ENCODE results near the gene CEND1. TPM values are rescaled to one million over a fixed set of nuclear protein-coding genes. Genes with fewer than 3 reads are reported as not detected.
"Not testable (repeated sequence)": the region's sequence is repeated elsewhere in the genome, so short reads cannot be mapped to it uniquely, and the experiment has no call there.

CEND1 gene
- total RNA-seq, 2 experiments from 2014 or later, result 0.20 to 0.60 TPM

GRCh38 chr11:742571-743201, 47.2 kb downstream of the CEND1 start:
- H3K27ac Mint-ChIP-seq, result no peak overlapping the region
- no peaks in the 10 kb centered on the region for H3K27me3 Mint-ChIP-seq
- no peaks in the 10 kb centered on the region for H3K9me3 Mint-ChIP-seq
- H3K4me3 Mint-ChIP-seq, result no peak overlapping the region
- H3K36me3 Mint-ChIP-seq (ENCODE audit: low read depth), result no peaks in the 10 kb centered on the region
- no peak for DNase-seq
- ChIA-PET CTCF (interaction anchor here (0.6 kb wide), 1 partner anchor 285 kb away, joined by 4 read pairs; no protein-coding TSS in a partner anchor), POLR2A (no interaction called here)
- H3K4me1 Mint-ChIP-seq, result peaks cover 18% of the 10 kb centered on the region

GRCh38 chr11:742156-742546, 47.7 kb downstream of the CEND1 start:
- H3K9me3 Mint-ChIP-seq, result no peaks in the 10 kb centered on the region
- H3K4me1 Mint-ChIP-seq, result peaks cover 23% of the 10 kb centered on the region
- ChIA-PET CTCF (interaction anchor here (1.0 kb wide), 1 partner anchor 9 kb away, joined by 3 read pairs; no protein-coding TSS in a partner anchor), POLR2A (no interaction called here)
- DNase-seq, result no peak
- H3K27ac Mint-ChIP-seq, result no peak overlapping the region
- H3K4me3 Mint-ChIP-seq, result no peak overlapping the region
- no peaks in the 10 kb centered on the region for H3K27me3 Mint-ChIP-seq
- H3K36me3 Mint-ChIP-seq (ENCODE audit: low read depth), result no peaks in the 10 kb centered on the region

- DNase-seq; H3K36me3 Mint-ChIP-seq (ENCODE audit: low read depth); H3K27me3 Mint-ChIP-seq; H3K9me3 Mint-ChIP-seq: not testable (repeated sequence)
- Mint-ChIP-seq H3K4me1 (peaks cover 24% of the 10 kb centered on the region), H3K27ac (peak overlapping the region; percentile 77), H3K4me3 (peak overlapping the region; percentile 41)
- POLR2A ChIA-PET, result interaction anchor here (0.7 kb wide), 1 partner anchor 57 kb away, joined by 3 read pairs; no protein-coding TSS in a partner anchor
- CTCF ChIA-PET, result interaction anchor here (1.5 to 1.9 kb wide), 2 partner anchors 10 to 14 kb away, joined by 5 to 7 read pairs; no protein-coding TSS in a partner anchor
Observed at GRCh38 chr11:737899-738298, 52.0 kb downstream of the CEND1 start.

- CTCF ChIA-PET, result interaction anchor here (1.5 to 1.9 kb wide), 2 partner anchors 9 to 13 kb away, joined by 5 to 7 read pairs; no protein-coding TSS in a partner anchor
- peak overlapping the region; percentile 77 for H3K27ac Mint-ChIP-seq
- peaks cover 24% of the 10 kb centered on the region for H3K4me1 Mint-ChIP-seq
- peaks cover 2% of the 10 kb centered on the region for H3K9me3 Mint-ChIP-seq
- DNase-seq, result no peak
- H3K4me3 Mint-ChIP-seq, result peak overlapping the region; percentile 41
- POLR2A ChIA-PET, result no interaction called here
- peaks cover 2% of the 10 kb centered on the region for H3K27me3 Mint-ChIP-seq
- no peaks in the 10 kb centered on the region for H3K36me3 Mint-ChIP-seq (ENCODE audit: low read depth)
Observed at GRCh38 chr11:737366-737765, 52.5 kb downstream of the CEND1 start.

Other genes starting within 250 kb of the CEND1 start
- 1 to 10 TPM; 3.4 to 4.8 TPM for gene LMNTD2, start 229.4 kb downstream of the CEND1 start, total RNA-seq
- gene RASSF7, start 229.1 kb downstream of the CEND1 start, total RNA-seq, result 10 to 100 TPM; 30.7 to 38.1 TPM
- 10 to 100 TPM; 46.8 to 48.6 TPM for gene PHRF1, start 213.6 kb downstream of the CEND1 start, total RNA-seq
- 100 to 1,000 TPM; 152 to 154 TPM for gene IRF7, start 174.1 kb downstream of the CEND1 start, total RNA-seq
- gene CDHR5, start 165.1 kb downstream of the CEND1 start, total RNA-seq, result not detected
- gene SCT, start 162.9 kb downstream of the CEND1 start, total RNA-seq, result not detected
- under 1 TPM; 0.21 to 0.30 TPM for gene DRD4, start 152.8 kb downstream of the CEND1 start, total RNA-seq
- gene DEAF1, start 94.9 kb downstream of the CEND1 start, total RNA-seq, result 10 to 100 TPM; 44.0 to 48.8 TPM
- gene TMEM80, start 94.3 kb downstream of the CEND1 start, total RNA-seq, result 10 to 100 TPM; 39.1 to 44.7 TPM
- 10 to 100 TPM in 1 of 2 experiments, 1 to 10 TPM in 1; 7.8 to 11.9 TPM for gene EPS8L2, start 83.9 kb downstream of the CEND1 start, total RNA-seq
- gene TALDO1, start 42.6 kb downstream of the CEND1 start, total RNA-seq, result 100 to 1,000 TPM; 219 to 268 TPM
- 10 to 100 TPM; 58.2 to 62.1 TPM for gene GATD1, start 12.6 kb downstream of the CEND1 start, total RNA-seq
- gene SLC25A22, start 8.2 kb upstream of the CEND1 start, total RNA-seq, result 10 to 100 TPM; 45.9 to 49.1 TPM
- 10 to 100 TPM; 47.9 to 60.4 TPM for gene PIDD1, start 15.1 kb upstream of the CEND1 start, total RNA-seq
- 1,000 to 10,000 TPM; 1,927 to 2,229 TPM for gene RPLP2, start 19.9 kb upstream of the CEND1 start, total RNA-seq
- 10 to 100 TPM; 68.9 to 71.9 TPM for gene PNPLA2, start 28.8 kb upstream of the CEND1 start, total RNA-seq
- 1 to 10 TPM; 7.7 to 8.1 TPM for gene CRACR2B, start 37.8 kb upstream of the CEND1 start, total RNA-seq
- gene CD151, start 42.9 kb upstream of the CEND1 start, total RNA-seq, result 10 to 100 TPM; 35.4 to 37.6 TPM
- gene POLR2L, start 52.4 kb upstream of the CEND1 start, total RNA-seq, result 10 to 100 TPM; 90.3 to 96.0 TPM
- 1 to 10 TPM; 7.7 to 7.9 TPM for gene TSPAN4, start 52.8 kb upstream of the CEND1 start, total RNA-seq
- gene CHID1, start 120.7 kb upstream of the CEND1 start, total RNA-seq, result 10 to 100 TPM; 42.6 to 45.5 TPM
- gene AP2A2, start 135.8 kb upstream of the CEND1 start, total RNA-seq, result 10 to 100 TPM; 60.1 to 66.7 TPM
- gene MUC6, start 246.6 kb upstream of the CEND1 start, total RNA-seq, result not detected

All from activated CD4-positive, alpha-beta T cell treated with anti-CD3 and anti-CD28 coated beads, Interleukin-2, amount 10 ng/mL, durations not matched to agents 7 days and 5 days (primary cell).